ENCODE results near the gene WIPF2.

Gene WIPF2

GRCh38 chr17:40322358-40323315 lies 103.5 kb downstream of the WIPF2 start:
- H3K27ac ChIP-seq: peak overlapping the region; percentile 45
- no peak for DNase-seq (ENCODE audit: low read depth, low spot score)

GRCh38 chr17:40323391-40324381 lies 104.6 kb downstream of the WIPF2 start:
- no peak for DNase-seq (ENCODE audit: low read depth, low spot score)

GRCh38 chr17:40325156-40326013 lies 106.3 kb downstream of the WIPF2 start:
- DNase-seq (ENCODE audit: low read depth, low spot score): no peak
- no peak overlapping the region for H3K27ac ChIP-seq

More at GRCh38 chr17:40323391-40324381, 104.6 kb downstream of the WIPF2 start:
- peak overlapping the region; percentile 45 for H3K27ac ChIP-seq

GRCh38 chr17:40326014-40326831 lies 107.1 kb downstream of the WIPF2 start:
- H3K27ac ChIP-seq: no peak overlapping the region
- DNase-seq (ENCODE audit: low read depth, low spot score): no peak

GRCh38 chr17:40326832-40327199 lies 107.7 kb downstream of the WIPF2 start:
- no peak overlapping the region for H3K27ac ChIP-seq
- no peak for DNase-seq (ENCODE audit: low read depth, low spot score)

- no peak overlapping the region for H3K27ac ChIP-seq
- no peak for DNase-seq (ENCODE audit: low read depth, low spot score)
These were observed 108.2 kb downstream of the WIPF2 start for GRCh38 chr17:40327244-40327729.

- no peak overlapping the region for H3K27ac ChIP-seq
- no peak for DNase-seq (ENCODE audit: low read depth, low spot score)
These were observed 108.8 kb downstream of the WIPF2 start for GRCh38 chr17:40327735-40328385.

GRCh38 chr17:40328386-40328766 lies 109.3 kb downstream of the WIPF2 start:
- H3K27ac ChIP-seq: no peak overlapping the region
- DNase-seq (ENCODE audit: low read depth, low spot score): no peak

GRCh38 chr17:40329839-40330794 lies 111.0 kb downstream of the WIPF2 start:
- DNase-seq (ENCODE audit: low read depth, low spot score): no peak
- no peak overlapping the region for H3K27ac ChIP-seq

GRCh38 chr17:40330850-40331470 lies 111.9 kb downstream of the WIPF2 start:
- H3K27ac ChIP-seq: no peak overlapping the region
- no peak for DNase-seq (ENCODE audit: low read depth, low spot score)

- no peak overlapping the region for H3K27ac ChIP-seq
- DNase-seq (ENCODE audit: low read depth, low spot score): no peak
These were observed 112.9 kb downstream of the WIPF2 start for GRCh38 chr17:40331743-40332641.

All from epithelial cell of prostate (primary cell).